ENCODE measurements around the gene GRM3. TPM values are rescaled to one million over a fixed set of nuclear protein-coding genes. Genes with fewer than 3 reads are reported as not detected.

GRM3 gene
- total and polyA plus RNA-seq, 4 donors = 0.17 TPM; not detected in 3

DNA sequence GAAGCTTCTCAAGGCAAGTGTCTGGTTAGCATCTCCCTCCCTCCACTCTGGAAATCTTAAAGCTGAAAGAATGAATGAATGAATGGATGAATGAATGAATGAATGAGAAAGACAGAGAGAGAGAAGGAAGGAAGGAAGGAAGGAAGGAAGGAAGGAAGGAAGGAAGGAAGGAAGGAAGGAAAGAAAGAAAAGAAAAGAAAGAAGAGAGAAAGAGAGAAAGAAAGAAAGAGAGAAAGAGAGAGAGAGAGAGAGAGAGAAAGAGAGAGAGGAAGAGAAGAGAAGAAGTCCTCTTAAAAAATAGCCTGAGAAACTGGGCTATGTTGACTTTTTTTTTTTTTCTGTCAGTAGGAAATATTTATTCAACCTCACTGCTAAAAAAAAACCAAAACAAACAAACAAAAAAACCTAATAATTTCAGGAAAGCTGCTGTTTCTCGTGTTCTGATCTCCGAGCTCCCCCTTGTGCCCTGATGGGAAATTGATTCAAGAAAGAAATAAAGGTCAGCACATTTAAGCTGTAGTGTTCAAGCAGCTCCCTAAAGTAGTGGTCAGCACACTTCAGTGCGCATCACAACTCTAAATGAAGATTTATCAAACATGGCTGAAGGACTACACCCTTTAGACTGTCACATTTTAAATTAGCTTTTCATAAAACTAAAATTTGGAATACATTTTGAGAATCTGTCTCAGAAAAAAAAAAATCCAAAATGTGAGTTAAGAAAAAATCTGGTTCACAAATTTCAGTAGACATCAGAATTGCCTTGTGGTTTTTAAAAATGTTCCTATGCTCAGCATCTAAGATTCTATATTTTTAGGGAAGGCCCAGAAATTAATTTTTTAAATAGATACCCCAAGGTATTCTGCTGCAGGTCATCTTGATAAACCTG lies 261.5 kb downstream of the GRM3 start:
- DNase-seq (peak; percentile 24 to 55 (median 54)), ATAC-seq (ENCODE audit: insufficient read depth, low FRiP score) (no peak)
- Histone ChIP-seq H3K36me3 (ENCODE audit: control insufficient read depth in 4 of 4, insufficient read depth in 4 of 4, low read length in 4 of 4) (peaks cover 0 to 2% (median 0%) of the 10 kb centered on the region in 4 donors), H3K9ac (ENCODE audit: insufficient read depth in 1 of 2, low read length in 2 of 2) (no peak overlapping the region), H3K4me1 (ENCODE audit: control insufficient read depth in 5 of 5, insufficient read depth in 5 of 5, low read length in 5 of 5) (no peaks in the 10 kb centered on the region), H3K27me3 (ENCODE audit: control insufficient read depth in 3 of 3, insufficient read depth in 3 of 3, low read length in 2 of 3) (no peaks in the 10 kb centered on the region), H3K4me3 (no peak overlapping the region), H3K27ac (ENCODE audit: low read depth in 1 of 2, low read length in 1 of 2) (no peak overlapping the region), H3K9me3 (ENCODE audit: control insufficient read depth in 4 of 4, insufficient read depth in 3 of 4, low read length in 3 of 4) (no peaks in the 10 kb centered on the region)
- no peak for TF ChIP-seq CTCF (IDR thresholded peaks at IDR 0.05; ENCODE audit: control extremely low read depth, extremely low read depth)
- whole genome bisulfite sequencing, 2 donors = 48 to 56% methylated on average over 3 of the region's 3 CpGs

DNA sequence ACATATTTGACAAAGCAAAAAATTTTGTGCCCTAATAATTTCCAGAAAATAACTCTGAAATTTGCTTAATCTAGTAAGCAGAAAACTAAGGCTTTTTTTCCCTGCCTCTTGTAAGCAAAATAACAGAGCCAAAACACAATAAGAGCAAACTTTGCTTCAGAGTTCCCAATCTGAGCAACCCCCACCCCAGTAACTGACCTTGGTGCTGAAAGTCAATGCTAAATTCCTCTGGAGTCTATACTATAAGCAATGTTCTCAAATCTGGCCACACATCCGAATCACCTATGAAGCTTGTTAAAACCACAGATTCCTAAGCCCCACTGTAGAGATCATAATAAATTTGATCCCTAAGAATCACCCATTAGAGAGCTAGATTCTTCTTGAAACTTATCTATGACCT lies 265.2 kb downstream of the GRM3 start:
- H3K27ac ChIP-seq (ENCODE audit: low read depth in 1 of 2, low read length in 1 of 2) = no peak overlapping the region
- no peak overlapping the region for H3K4me3 ChIP-seq
- H3K4me1 ChIP-seq (ENCODE audit: control insufficient read depth in 5 of 5, insufficient read depth in 5 of 5, low read length in 5 of 5) = no peaks in the 10 kb centered on the region
- 72 to 73% methylated on average over 1 of the region's 1 CpG for WGBS, 2 donors
- no peak overlapping the region for H3K9ac ChIP-seq (ENCODE audit: insufficient read depth in 1 of 2, low read length in 2 of 2)
- no peak for TF ChIP-seq CTCF (IDR thresholded peaks at IDR 0.05; ENCODE audit: control extremely low read depth, extremely low read depth)
- peaks cover 0 to 2% (median 0%) of the 10 kb centered on the region in 4 donors for H3K36me3 ChIP-seq (ENCODE audit: control insufficient read depth in 4 of 4, insufficient read depth in 4 of 4, low read length in 4 of 4)
- H3K27me3 ChIP-seq (ENCODE audit: control insufficient read depth in 3 of 3, insufficient read depth in 3 of 3, low read length in 2 of 3) = no peaks in the 10 kb centered on the region
- DNase-seq (peak; percentile 19 to 65 (median 29)), ATAC-seq (ENCODE audit: insufficient read depth, low FRiP score) (no peak)
- H3K9me3 ChIP-seq (ENCODE audit: control insufficient read depth in 4 of 4, insufficient read depth in 3 of 4, low read length in 3 of 4) = no peaks in the 10 kb centered on the region

GRCh38 chr7:86911659-86912058 lies 267.9 kb downstream of the GRM3 start:
- Histone ChIP-seq H3K27me3 (ENCODE audit: control insufficient read depth in 3 of 3, insufficient read depth in 3 of 3, low read length in 2 of 3) (no peaks in the 10 kb centered on the region), H3K36me3 (ENCODE audit: control insufficient read depth in 4 of 4, insufficient read depth in 4 of 4, low read length in 4 of 4) (peaks cover 0 to 2% (median 0%) of the 10 kb centered on the region in 4 donors), H3K4me1 (ENCODE audit: control insufficient read depth in 5 of 5, insufficient read depth in 5 of 5, low read length in 5 of 5) (no peaks in the 10 kb centered on the region), H3K4me3 (no peak overlapping the region), H3K27ac (ENCODE audit: low read depth in 1 of 2, low read length in 1 of 2) (no peak overlapping the region), H3K9me3 (ENCODE audit: control insufficient read depth in 4 of 4, insufficient read depth in 3 of 4, low read length in 3 of 4) (no peaks in the 10 kb centered on the region), H3K9ac (ENCODE audit: insufficient read depth in 1 of 2, low read length in 2 of 2) (no peak overlapping the region)
- 88 to 97% methylated on average over 1 of the region's 1 CpG for WGBS, 2 donors
- ATAC-seq (ENCODE audit: insufficient read depth, low FRiP score) (no peak), DNase-seq (no peak)
- no peak for TF ChIP-seq CTCF (IDR thresholded peaks at IDR 0.05; ENCODE audit: control extremely low read depth, extremely low read depth)
